Fibroblast of lung (primary cell): Measurements from ENCODE around the gene PTPRF. TPM values are rescaled to one million over a fixed set of nuclear protein-coding genes. Genes with fewer than 3 reads are reported as not detected.

Experiments
- DNase-seq, 2 donors: peaks; one replicate each; pipeline versions ENCODE4 v3.0.0 to v3.0.0-alpha.2; 2010; ENCODE audit warnings: low read depth in 2 of 2
- H2AFZ ChIP-seq: 2 replicates; pipeline ENCODE4 v1.5.1; 2012; ENCODE audit warnings: low read length, control low read depth, inconsistent platforms
- H3K27ac ChIP-seq: 2 replicates; pipeline ENCODE4 v1.5.1; 2011; ENCODE audit warnings: low read length, control low read depth; ENCODE audit not compliant: insufficient read depth
- H3K27me3 ChIP-seq: 2 replicates; pipeline ENCODE4 v1.5.1; 2011; ENCODE audit warnings: mild to moderate bottlenecking, low read length; ENCODE audit not compliant: control insufficient read depth, insufficient read depth
- H3K36me3 ChIP-seq: 2 replicates; pipeline ENCODE4 v1.5.1; 2011; ENCODE audit warnings: low read length; ENCODE audit not compliant: control insufficient read depth, insufficient read depth
- H3K4me1 ChIP-seq: 2 replicates; pipeline ENCODE4 v1.5.1; 2011; ENCODE audit warnings: low read length; ENCODE audit not compliant: control insufficient read depth, insufficient read depth; ENCODE audit errors: extremely low read depth
- H3K4me2 ChIP-seq: 2 replicates; pipeline ENCODE4 v1.5.1; 2011; ENCODE audit warnings: low read length, control low read depth; ENCODE audit not compliant: insufficient read depth; ENCODE audit errors: extremely low read depth
- H3K4me3 ChIP-seq, 4 experiments: fragments of 200-600 bp in 1 of 4; sonication (generic) in 1 of 4; replicated peaks in 1 of 4; 2 replicates each; pipeline ENCODE4 v1.5.1; 2011 to 2016; ENCODE audit warnings: low read length in 4 of 4, low read depth in 3 of 4, mild to moderate bottlenecking in 3 of 4, control low read depth in 2 of 4, inconsistent platforms in 1 of 4, mixed read lengths in 1 of 4; ENCODE audit not compliant: insufficient read depth in 1 of 4; ENCODE audit errors: control extremely low read depth in 1 of 4
- H3K79me2 ChIP-seq: 2 replicates; pipeline ENCODE4 v1.5.1; 2012; ENCODE audit warnings: mild to moderate bottlenecking, low read length, inconsistent platforms; ENCODE audit not compliant: control insufficient read depth, insufficient read depth
- H3K9ac ChIP-seq: 2 replicates; pipeline ENCODE4 v1.5.1; 2011; ENCODE audit warnings: mild to moderate bottlenecking, low read length, control low read depth; ENCODE audit not compliant: insufficient read depth
- H3K9me3 ChIP-seq: 2 replicates; pipeline ENCODE4 v1.5.1; 2012; ENCODE audit warnings: low read depth, low read length; ENCODE audit not compliant: control insufficient read depth, insufficient read depth
- H4K20me1 ChIP-seq: 2 replicates; pipeline ENCODE4 v1.5.1; 2011; ENCODE audit warnings: low read length; ENCODE audit not compliant: control insufficient read depth, insufficient read depth; ENCODE audit errors: extremely low read depth
- EZH2 ChIP-seq: IDR thresholded peaks from 2 replicates; pipeline ENCODE4 v1.5.1; 2012; ENCODE audit warnings: low read length, control low read depth, mild to moderate bottlenecking; ENCODE audit errors: missing control alignments
- polyA plus RNA-seq, 2 donors: library from polyadenylated mRNA; depleted of rRNA in 1 of 2; stranded (reverse) in 1 of 2; unstranded in 1 of 2; fragments of >200 nt; gene quantifications; 2 replicates each; pipeline ENCODE4 v1.2.1, GENCODE V29; 2011 to 2012; ENCODE audit warnings: missing spikeins in 1 of 2
- total RNA-seq: library from RNA; depleted of rRNA; stranded (reverse); fragments of >200 nt; gene quantifications from 2 replicates; pipeline ENCODE4 v1.2.1, GENCODE V29; 2014
- TF ChIP-seq, protein P1 (sequence below), 2 donors: IDR thresholded peaks in 1 of 2; conservative IDR thresholded peaks in 1 of 2; 1 replicate in 1 of 2; 2 replicates in 1 of 2; pipeline ENCODE4 v1.5.1; 2011 to 2012; ENCODE audit warnings: low read length in 2 of 2, control low read depth in 1 of 2, inconsistent platforms in 1 of 2, low read depth in 1 of 2, mild to moderate bottlenecking in 1 of 2

PTPRF gene
- total and polyA plus RNA-seq, 2 donors (not counting 1 experiment from before 2014, with no cell fraction given) = 45.2 to 52.0 TPM

DNA sequence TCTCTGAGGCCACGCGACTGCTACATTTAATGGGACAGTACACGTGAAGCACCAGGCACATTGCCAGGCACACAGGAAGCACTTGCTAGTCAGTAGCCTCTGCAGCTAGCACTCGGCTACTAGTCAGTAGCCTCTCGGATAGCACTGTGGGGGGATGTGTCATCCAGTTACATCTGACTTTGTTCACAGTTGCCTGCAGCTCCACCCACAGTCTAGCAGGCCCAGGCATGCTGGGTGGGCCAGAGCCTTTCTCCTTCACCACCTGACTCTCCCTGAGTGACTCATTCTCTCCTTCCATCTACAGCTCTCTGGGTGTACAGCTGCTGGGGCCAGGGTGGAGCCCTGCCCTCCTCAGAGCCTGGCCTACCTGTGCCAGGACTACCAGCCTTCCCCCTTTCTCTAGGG lies 51.5 kb downstream of the PTPRF start:
- no peak overlapping the region for H3K4me2 ChIP-seq
- no peaks in the 10 kb centered on the region for H3K9me3 ChIP-seq
- peaks cover 9% of the 10 kb centered on the region for H3K4me1 ChIP-seq
- H4K20me1 ChIP-seq = no peaks in the 10 kb centered on the region
- TF ChIP-seq, protein P1, sequence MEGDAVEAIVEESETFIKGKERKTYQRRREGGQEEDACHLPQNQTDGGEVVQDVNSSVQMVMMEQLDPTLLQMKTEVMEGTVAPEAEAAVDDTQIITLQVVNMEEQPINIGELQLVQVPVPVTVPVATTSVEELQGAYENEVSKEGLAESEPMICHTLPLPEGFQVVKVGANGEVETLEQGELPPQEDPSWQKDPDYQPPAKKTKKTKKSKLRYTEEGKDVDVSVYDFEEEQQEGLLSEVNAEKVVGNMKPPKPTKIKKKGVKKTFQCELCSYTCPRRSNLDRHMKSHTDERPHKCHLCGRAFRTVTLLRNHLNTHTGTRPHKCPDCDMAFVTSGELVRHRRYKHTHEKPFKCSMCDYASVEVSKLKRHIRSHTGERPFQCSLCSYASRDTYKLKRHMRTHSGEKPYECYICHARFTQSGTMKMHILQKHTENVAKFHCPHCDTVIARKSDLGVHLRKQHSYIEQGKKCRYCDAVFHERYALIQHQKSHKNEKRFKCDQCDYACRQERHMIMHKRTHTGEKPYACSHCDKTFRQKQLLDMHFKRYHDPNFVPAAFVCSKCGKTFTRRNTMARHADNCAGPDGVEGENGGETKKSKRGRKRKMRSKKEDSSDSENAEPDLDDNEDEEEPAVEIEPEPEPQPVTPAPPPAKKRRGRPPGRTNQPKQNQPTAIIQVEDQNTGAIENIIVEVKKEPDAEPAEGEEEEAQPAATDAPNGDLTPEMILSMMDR (conservative IDR thresholded peaks at IDR 0.05 in 1 of 2, IDR thresholded peaks at IDR 0.05 in 1 of 2; ENCODE audit: low read depth in 1 of 2, low read length in 2 of 2) = no peak
- no peak for TF ChIP-seq EZH2
- H3K4me3 ChIP-seq = no peak overlapping the region
- no peak overlapping the region for H3K9ac ChIP-seq
- no peak overlapping the region for H3K27ac ChIP-seq
- H3K36me3 ChIP-seq = no peaks in the 10 kb centered on the region
- H3K27me3 ChIP-seq = no peaks in the 10 kb centered on the region
- H3K79me2 ChIP-seq = no peaks in the 10 kb centered on the region
- no peak overlapping the region for H2AFZ ChIP-seq
- DNase-seq = peak; percentile 88 to 97

DNA sequence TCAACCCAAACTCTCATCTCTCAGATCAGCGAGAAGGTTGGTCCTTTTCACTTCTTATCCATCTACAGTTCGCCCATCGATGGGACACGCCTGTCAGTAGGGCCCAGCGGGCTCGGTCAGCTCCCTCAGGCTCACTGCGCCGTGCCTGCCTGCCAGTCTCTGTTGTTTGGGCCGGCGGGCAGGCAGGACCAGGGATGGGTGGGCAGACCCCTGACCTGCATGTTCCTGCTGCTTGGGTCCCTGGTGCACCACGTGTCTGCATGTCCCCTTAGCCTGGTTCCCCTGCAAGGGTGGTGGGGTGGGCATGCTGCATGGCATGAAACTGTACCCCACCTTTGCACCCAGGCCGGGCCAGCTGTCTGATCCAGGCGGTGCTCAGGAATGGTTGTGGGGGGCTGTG lies 52.4 kb downstream of the PTPRF start:
- no peak overlapping the region for H3K9ac ChIP-seq
- H3K4me3 ChIP-seq = no peak overlapping the region
- H3K27ac ChIP-seq = no peak overlapping the region
- no peak for DNase-seq
- no peaks in the 10 kb centered on the region for H3K79me2 ChIP-seq
- no peaks in the 10 kb centered on the region for H3K36me3 ChIP-seq
- H4K20me1 ChIP-seq = no peaks in the 10 kb centered on the region
- TF ChIP-seq, protein P1 (conservative IDR thresholded peaks at IDR 0.05 in 1 of 2, IDR thresholded peaks at IDR 0.05 in 1 of 2; ENCODE audit: low read depth in 1 of 2, low read length in 2 of 2) = no peak
- TF ChIP-seq EZH2 = no peak
- no peaks in the 10 kb centered on the region for H3K9me3 ChIP-seq
- no peaks in the 10 kb centered on the region for H3K27me3 ChIP-seq
- H3K4me2 ChIP-seq = no peak overlapping the region
- no peak overlapping the region for H2AFZ ChIP-seq
- peaks cover 9% of the 10 kb centered on the region for H3K4me1 ChIP-seq

DNA sequence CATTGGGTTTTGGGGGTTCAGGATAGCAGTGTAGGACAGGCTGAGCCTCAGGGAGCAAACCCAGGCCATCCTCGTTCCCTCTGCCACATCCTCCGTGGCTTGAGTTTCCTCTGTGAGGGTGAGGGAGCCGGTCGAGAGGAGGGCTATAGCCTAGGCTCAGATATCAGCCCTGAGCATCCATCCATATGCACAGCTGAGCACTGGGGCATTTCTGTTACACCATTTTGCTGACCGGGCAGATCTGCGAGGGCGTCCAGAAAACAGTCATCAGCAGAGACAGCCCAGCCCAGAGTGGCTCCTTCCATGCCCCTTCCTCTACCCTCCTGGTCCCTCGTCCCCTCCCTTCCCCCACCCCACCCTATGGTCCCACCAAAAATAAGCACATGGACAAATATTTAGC lies 53.5 kb downstream of the PTPRF start:
- Histone ChIP-seq H3K79me2 (no peaks in the 10 kb centered on the region), H3K36me3 (no peaks in the 10 kb centered on the region), H2AFZ (no peak overlapping the region), H4K20me1 (no peaks in the 10 kb centered on the region), H3K4me1 (peaks cover 9% of the 10 kb centered on the region), H3K9me3 (no peaks in the 10 kb centered on the region), H3K4me2 (no peak overlapping the region), H3K9ac (no peak overlapping the region), H3K27ac (no peak overlapping the region), H3K4me3 (no peak overlapping the region), H3K27me3 (no peaks in the 10 kb centered on the region)
- TF ChIP-seq, protein P1 (conservative IDR thresholded peaks at IDR 0.05 in 1 of 2, IDR thresholded peaks at IDR 0.05 in 1 of 2; ENCODE audit: low read depth in 1 of 2, low read length in 2 of 2) = no peak
- TF ChIP-seq EZH2 = no peak
- no peak for DNase-seq
